OCI-LY7 (cell line): Measurements from ENCODE around the gene BTN1A1.

Source experiments
- CTCF ChIP-seq: fragments of 200-600 bp; sonication (generic); conservative IDR thresholded peaks from 2 replicates; pipeline ENCODE4 v1.5.1; 2014; ENCODE audit warnings: mild to moderate bottlenecking, antibody characterized with exemption, low read length, moderate library complexity, mixed read lengths
- EZH2phosphoT487 ChIP-seq: fragments of 200-600 bp; sonication (generic); IDR thresholded peaks from 2 replicates; pipeline ENCODE4 v1.6.1; 2018; ENCODE audit warnings: low read depth, borderline replicate concordance, mild to moderate bottlenecking, mixed run types, antibody characterized with exemption, low read length, moderate library complexity, mixed read lengths

GRCh38 chr6:26478985-26479278, 21.2 kb upstream of the BTN1A1 start:
- no peak for TF ChIP-seq EZH2phosphoT487
- no peak for TF ChIP-seq CTCF
